VCaP (cell line): ENCODE results near the gene MS4A10.

Experiments used
- H3K27ac ChIP-seq: fragments of 450-650 bp; 2 replicates; pipeline ENCODE4 v1.5.1; 2017
- CTCF ChIP-seq: fragments of 450-650 bp; conservative IDR thresholded peaks from 2 replicates; pipeline ENCODE4 v1.5.1; 2017; ENCODE audit warnings: mild to moderate bottlenecking, moderate library complexity

Gene MS4A10

GRCh38 chr11:60831143-60831500 is 46.0 kb downstream of the MS4A10 start:
- TF ChIP-seq CTCF, result peak; percentile 95
- H3K27ac ChIP-seq, result peak overlapping the region; percentile 73

GRCh38 chr11:60831501-60832079 is 46.5 kb downstream of the MS4A10 start:
- H3K27ac ChIP-seq, result peak overlapping the region; percentile 73
- no peak for TF ChIP-seq CTCF

DNA sequence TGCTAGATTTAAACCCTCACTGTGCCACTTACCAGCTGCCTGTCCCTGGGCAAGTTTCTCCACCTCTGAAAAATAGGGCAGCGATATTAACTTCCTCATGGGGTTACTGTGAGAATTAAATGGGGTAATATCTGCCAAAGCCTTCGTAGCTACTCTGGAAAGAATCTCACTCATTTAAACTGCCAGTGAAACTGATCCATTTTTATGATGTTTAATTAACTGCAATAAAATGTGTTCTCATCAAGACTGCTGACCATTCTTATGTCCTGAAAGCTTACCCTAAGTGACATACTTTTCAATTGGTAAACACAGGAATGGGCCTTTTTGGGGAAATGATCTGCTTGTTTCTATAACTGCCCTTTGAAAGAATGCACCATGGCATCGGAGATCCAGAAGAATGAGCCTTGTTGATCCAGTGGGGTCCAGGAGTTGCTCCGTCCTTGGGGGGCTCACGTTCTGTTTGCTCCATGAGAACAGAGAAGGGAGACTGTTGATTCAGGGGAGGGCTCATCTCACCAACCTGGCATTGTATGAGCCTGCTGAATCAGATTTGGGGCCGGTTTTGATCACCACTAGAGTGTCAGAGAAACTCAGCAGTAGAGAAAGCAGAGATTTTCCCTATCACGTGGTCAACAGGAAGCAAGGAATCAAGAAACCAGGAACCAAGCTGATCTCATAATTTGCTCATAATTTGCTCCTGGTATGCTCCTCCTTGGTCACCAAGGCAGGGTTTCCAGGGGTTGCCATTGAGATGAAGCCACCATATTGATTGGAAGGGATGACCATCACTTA is 49.8 kb downstream of the MS4A10 start:
- no peak for TF ChIP-seq CTCF
- H3K27ac ChIP-seq, result peak overlapping the region; percentile 92

GRCh38 chr11:60835534-60835846 is 50.4 kb downstream of the MS4A10 start:
- H3K27ac ChIP-seq, result peak overlapping the region; percentile 92
- TF ChIP-seq CTCF, result no peak

- no peak for TF ChIP-seq CTCF
- peak overlapping the region; percentile 92 for H3K27ac ChIP-seq
Measured at GRCh38 chr11:60836866-60837515, 51.9 kb downstream of the MS4A10 start.

GRCh38 chr11:60838132-60838531 is 53.0 kb downstream of the MS4A10 start:
- H3K27ac ChIP-seq, result no peak overlapping the region
- no peak for TF ChIP-seq CTCF
